ENCODE measurements around the gene ABL1. TPM values are rescaled to one million over a fixed set of nuclear protein-coding genes. Genes with fewer than 3 reads are reported as not detected.

Gene ABL1
- total and polyA plus RNA-seq, 2 of the 13 experiments (the other 11 are each of a cell fraction or from before 2014, with no cell fraction given): 10.8 to 20.4 TPM

DNA sequence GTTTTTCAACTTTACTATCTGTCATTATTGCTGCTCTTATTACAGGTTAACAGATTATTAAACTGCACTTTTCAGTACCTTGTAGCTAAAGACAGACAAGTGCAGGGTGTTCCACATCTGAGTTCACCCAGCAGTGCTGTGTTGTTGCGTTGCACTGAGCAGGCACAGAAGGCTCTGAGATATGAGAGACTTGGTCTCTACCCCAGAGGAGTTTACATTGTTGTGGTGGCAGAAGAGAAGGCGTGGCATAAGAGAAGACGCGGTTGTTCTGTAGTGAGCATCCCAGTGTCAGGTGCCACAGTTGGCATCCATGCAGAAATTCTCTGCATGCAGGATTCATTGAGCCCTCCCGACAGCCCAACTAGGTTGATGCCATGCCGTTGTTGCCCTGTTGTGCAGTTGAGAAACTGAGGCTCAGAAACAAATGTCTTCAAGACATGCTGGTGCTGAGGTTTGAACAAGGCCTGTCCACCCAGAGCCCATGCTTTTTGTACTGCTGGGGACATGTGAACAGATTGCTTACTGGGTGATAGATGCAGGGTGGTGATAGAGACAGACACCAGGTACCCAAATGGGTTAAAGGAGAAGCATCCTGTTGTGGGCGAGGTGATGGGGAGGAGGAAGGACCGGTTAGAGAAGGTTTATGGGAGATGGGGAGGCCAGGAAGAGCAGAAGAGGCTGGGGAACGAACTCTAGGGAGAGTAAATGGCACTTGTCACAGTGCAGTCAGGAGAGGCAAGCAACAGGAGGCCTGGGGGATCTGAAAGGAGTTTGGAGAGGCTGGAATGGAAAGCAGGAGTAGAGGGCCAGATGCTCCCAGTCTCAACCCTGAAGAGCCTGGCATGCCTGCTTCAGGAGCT, 8.2 kb downstream of the ABL1 start:
- Histone ChIP-seq H3K36me3 (replicated peaks in 1 of 2; ENCODE audit: control insufficient read depth in 1 of 2, insufficient read depth in 2 of 2, low read length in 2 of 2) (0 out of 5 replicates have a peak, but pooled peaks cover 0 to 4% of the 10 kb centered on the region in 2 experiments), H4K20me1 (ENCODE audit: insufficient read depth, low read length) (peaks cover 9% of the 10 kb centered on the region), H3K4me3 (replicated peaks in 1 of 3; ENCODE audit: insufficient read depth in 1 of 3, low read depth in 2 of 3, low read length in 3 of 3) (no peak overlapping the region), H3K4me2 (ENCODE audit: low read depth, low read length) (no peak overlapping the region), H3K4me1 (ENCODE audit: insufficient read depth, low read length) (peaks cover 44% of the 10 kb centered on the region), H3K79me2 (ENCODE audit: insufficient read depth, low read length) (peaks cover 81% of the 10 kb centered on the region), H3K27me3 (ENCODE audit: control insufficient read depth in 1 of 2, insufficient read depth in 2 of 2, low read length in 2 of 2) (no peaks in the 10 kb centered on the region), H3K9me3 (ENCODE audit: low read length) (no peaks in the 10 kb centered on the region), H3K27ac (ENCODE audit: extremely low read length, insufficient read depth, low read length) (no peak overlapping the region), H3K9ac (ENCODE audit: insufficient read depth, low read depth, low read length) (no peak overlapping the region), H2AFZ (ENCODE audit: low read length) (no peak overlapping the region)
- ChIA-PET CTCF (ENCODE audit: low intra/inter-chr PET ratio, low total read pairs) (no interaction called here), POLR2A (no interaction called here)
- FAIRE-seq (no peak), ATAC-seq (peak; percentile 32; the same call in 1 of the 3 replicates), DNase-seq (ENCODE audit: low spot score) (no peak)
- in situ Hi-C loops (cut with HindIII; ENCODE audit: extremely low pct_ligation_motif_present, low pct_unique_long_range_greater_than_20kb) (no loop called here), intact Hi-C loops (cut with micrococcal nuclease; ENCODE audit: unreplicated experiment) (loop anchor here (5.0 kb wide), 1 partner anchor 391 kb away; no protein-coding TSS in a partner anchor)
- 97% methylated on average over 9 of the region's 9 CpGs for WGBS (ENCODE audit: low lambda C conversion rate)
- BruUV-seq (replicated peaks): no TSS peak
- TF ChIP-seq, protein P1, sequence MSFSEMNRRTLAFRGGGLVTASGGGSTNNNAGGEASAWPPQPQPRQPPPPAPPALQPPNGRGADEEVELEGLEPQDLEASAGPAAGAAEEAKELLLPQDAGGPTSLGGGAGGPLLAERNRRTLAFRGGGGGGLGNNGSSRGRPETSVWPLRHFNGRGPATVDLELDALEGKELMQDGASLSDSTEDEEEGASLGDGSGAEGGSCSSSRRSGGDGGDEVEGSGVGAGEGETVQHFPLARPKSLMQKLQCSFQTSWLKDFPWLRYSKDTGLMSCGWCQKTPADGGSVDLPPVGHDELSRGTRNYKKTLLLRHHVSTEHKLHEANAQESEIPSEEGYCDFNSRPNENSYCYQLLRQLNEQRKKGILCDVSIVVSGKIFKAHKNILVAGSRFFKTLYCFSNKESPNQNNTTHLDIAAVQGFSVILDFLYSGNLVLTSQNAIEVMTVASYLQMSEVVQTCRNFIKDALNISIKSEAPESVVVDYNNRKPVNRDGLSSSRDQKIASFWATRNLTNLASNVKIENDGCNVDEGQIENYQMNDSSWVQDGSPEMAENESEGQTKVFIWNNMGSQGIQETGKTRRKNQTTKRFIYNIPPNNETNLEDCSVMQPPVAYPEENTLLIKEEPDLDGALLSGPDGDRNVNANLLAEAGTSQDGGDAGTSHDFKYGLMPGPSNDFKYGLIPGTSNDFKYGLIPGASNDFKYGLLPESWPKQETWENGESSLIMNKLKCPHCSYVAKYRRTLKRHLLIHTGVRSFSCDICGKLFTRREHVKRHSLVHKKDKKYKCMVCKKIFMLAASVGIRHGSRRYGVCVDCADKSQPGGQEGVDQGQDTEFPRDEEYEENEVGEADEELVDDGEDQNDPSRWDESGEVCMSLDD (CRISPR knock-in tag; IDR thresholded peaks at IDR 0.05; ENCODE audit: borderline replicate concordance): no peak
- no peak for TF ChIP-seq ZFP62 (CRISPR knock-in tag; IDR thresholded peaks at IDR 0.05)
- TF ChIP-seq, protein P2, sequence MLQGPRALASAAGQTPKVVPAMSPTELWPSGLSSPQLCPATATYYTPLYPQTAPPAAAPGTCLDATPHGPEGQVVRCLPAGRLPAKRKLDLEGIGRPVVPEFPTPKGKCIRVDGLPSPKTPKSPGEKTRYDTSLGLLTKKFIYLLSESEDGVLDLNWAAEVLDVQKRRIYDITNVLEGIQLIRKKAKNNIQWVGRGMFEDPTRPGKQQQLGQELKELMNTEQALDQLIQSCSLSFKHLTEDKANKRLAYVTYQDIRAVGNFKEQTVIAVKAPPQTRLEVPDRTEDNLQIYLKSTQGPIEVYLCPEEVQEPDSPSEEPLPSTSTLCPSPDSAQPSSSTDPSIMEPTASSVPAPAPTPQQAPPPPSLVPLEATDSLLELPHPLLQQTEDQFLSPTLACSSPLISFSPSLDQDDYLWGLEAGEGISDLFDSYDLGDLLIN (CRISPR knock-in tag; IDR thresholded peaks at IDR 0.05; ENCODE audit: borderline replicate concordance): no peak
- no peak for TF ChIP-seq ZC3H13 (CRISPR knock-in tag; IDR thresholded peaks at IDR 0.05)
- TF ChIP-seq, protein P3, sequence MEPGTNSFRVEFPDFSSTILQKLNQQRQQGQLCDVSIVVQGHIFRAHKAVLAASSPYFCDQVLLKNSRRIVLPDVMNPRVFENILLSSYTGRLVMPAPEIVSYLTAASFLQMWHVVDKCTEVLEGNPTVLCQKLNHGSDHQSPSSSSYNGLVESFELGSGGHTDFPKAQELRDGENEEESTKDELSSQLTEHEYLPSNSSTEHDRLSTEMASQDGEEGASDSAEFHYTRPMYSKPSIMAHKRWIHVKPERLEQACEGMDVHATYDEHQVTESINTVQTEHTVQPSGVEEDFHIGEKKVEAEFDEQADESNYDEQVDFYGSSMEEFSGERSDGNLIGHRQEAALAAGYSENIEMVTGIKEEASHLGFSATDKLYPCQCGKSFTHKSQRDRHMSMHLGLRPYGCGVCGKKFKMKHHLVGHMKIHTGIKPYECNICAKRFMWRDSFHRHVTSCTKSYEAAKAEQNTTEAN (CRISPR knock-in tag; conservative IDR thresholded peaks at IDR 0.05): no peak
- no peak for TF ChIP-seq ZKSCAN8 (CRISPR knock-in tag; IDR thresholded peaks at IDR 0.05; ENCODE audit: borderline replicate concordance)
- TF ChIP-seq ZNF850 (CRISPR knock-in tag; conservative IDR thresholded peaks at IDR 0.05): no peak
- TF ChIP-seq, protein P4, sequence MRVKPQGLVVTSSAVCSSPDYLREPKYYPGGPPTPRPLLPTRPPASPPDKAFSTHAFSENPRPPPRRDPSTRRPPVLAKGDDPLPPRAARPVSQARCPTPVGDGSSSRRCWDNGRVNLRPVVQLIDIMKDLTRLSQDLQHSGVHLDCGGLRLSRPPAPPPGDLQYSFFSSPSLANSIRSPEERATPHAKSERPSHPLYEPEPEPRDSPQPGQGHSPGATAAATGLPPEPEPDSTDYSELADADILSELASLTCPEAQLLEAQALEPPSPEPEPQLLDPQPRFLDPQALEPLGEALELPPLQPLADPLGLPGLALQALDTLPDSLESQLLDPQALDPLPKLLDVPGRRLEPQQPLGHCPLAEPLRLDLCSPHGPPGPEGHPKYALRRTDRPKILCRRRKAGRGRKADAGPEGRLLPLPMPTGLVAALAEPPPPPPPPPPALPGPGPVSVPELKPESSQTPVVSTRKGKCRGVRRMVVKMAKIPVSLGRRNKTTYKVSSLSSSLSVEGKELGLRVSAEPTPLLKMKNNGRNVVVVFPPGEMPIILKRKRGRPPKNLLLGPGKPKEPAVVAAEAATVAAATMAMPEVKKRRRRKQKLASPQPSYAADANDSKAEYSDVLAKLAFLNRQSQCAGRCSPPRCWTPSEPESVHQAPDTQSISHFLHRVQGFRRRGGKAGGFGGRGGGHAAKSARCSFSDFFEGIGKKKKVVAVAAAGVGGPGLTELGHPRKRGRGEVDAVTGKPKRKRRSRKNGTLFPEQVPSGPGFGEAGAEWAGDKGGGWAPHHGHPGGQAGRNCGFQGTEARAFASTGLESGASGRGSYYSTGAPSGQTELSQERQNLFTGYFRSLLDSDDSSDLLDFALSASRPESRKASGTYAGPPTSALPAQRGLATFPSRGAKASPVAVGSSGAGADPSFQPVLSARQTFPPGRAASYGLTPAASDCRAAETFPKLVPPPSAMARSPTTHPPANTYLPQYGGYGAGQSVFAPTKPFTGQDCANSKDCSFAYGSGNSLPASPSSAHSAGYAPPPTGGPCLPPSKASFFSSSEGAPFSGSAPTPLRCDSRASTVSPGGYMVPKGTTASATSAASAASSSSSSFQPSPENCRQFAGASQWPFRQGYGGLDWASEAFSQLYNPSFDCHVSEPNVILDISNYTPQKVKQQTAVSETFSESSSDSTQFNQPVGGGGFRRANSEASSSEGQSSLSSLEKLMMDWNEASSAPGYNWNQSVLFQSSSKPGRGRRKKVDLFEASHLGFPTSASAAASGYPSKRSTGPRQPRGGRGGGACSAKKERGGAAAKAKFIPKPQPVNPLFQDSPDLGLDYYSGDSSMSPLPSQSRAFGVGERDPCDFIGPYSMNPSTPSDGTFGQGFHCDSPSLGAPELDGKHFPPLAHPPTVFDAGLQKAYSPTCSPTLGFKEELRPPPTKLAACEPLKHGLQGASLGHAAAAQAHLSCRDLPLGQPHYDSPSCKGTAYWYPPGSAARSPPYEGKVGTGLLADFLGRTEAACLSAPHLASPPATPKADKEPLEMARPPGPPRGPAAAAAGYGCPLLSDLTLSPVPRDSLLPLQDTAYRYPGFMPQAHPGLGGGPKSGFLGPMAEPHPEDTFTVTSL (CRISPR knock-in tag; IDR thresholded peaks at IDR 0.05; ENCODE audit: borderline replicate concordance): no peak
- no peak for TF ChIP-seq ZNF207 (IDR thresholded peaks at IDR 0.05; ENCODE audit: borderline replicate concordance)
- TF ChIP-seq, protein P5, sequence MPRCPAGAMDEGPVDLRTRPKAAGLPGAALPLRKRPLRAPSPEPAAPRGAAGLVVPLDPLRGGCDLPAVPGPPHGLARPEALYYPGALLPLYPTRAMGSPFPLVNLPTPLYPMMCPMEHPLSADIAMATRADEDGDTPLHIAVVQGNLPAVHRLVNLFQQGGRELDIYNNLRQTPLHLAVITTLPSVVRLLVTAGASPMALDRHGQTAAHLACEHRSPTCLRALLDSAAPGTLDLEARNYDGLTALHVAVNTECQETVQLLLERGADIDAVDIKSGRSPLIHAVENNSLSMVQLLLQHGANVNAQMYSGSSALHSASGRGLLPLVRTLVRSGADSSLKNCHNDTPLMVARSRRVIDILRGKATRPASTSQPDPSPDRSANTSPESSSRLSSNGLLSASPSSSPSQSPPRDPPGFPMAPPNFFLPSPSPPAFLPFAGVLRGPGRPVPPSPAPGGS (CRISPR knock-in tag; IDR thresholded peaks at IDR 0.05): no peak

Data from HepG2 (cell line).